ENCODE measurements around the gene XPNPEP3.
"Not testable (repeated sequence)": the region's sequence is repeated elsewhere in the genome, so short reads cannot be mapped to it uniquely, and the experiment has no call there.

XPNPEP3 gene

DNA sequence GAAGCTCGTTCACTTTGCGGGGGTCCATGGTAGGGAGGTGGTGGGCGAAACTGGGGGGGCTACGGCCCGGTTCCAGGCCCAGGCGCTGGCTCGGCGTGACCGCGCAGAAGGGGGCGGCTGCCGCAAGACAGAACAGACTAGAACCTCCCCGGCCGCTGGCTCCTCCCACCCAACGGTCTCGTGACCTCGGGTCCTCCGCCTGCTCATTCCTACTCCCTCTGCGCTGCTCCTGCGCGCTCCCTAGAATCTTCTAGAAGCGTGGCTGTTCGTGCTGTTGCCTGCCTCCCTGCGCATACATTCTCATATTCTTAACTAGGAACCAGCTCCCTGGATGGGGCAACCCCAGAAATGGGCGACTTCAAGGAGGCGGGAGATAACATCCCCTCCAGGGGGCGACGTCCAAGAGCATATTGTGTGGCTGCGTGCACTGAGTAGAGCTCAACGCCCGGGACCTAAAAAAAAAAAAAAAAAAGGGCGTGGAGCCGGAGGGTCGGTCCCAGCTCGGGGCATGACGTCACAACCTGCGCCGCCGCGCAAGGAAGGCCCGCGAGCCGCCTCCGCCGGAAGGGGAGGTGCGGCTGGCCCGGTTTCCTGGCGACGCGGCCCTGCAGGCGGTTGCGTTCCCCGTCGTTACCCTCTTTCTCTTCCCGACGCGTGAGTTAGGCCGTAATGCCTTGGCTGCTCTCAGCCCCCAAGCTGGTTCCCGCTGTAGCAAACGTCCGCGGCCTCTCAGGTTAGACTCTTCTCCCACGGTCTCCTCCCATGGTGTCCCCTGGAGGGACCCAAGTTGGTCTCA, at the start of gene XPNPEP3, which contains the start of gene ST13:
Gene XPNPEP3, plus strand, starts transcription at position 636 of the 796 bp plus-strand sequence. Its CDS starts 34 bp downstream, at position 670.
Gene ST13, minus strand, starts transcription at position 127 of the 796 bp plus-strand sequence. Its CDS starts 99 bp downstream, at position 28.
- DNase-seq (ENCODE audit: low read depth, low spot score) = peak; percentile 99

DNA sequence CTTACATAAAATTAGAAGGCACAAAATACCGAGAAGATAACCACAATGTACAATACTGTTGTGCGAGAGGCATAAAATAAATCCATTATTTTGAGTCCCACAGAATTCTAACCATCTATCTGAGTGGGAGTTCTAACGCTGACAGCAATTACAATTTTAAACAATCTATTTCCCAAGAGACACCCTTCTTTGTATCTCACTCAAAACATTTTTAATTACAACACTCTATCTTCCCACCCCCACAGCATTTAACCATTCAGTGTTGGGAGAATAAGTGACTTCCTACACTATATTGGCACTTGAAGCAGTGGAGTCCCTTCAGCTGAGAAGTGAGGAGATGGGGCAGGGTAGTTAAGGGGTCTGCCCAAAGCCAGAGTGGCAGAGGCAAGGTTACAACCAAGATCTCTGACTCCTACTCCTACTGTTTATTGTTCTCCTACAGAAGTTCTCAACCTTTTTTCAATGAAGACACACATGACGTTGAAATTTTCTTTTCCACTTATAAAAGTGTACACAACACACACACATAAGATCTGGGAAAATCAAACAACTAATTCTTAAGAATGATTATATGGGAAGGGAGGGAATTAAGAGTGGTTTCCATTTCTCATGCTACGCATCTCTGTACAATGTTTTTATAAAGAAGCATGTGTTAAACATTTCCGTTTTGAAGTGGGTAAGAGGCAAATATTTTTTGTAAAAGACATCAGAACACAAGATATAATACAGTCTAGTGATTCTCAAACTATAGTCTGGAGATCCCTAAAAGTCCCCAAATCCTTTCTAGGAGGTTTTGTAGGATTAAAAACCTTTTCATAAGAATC, 48.7 kb upstream of the XPNPEP3 start:
- DNase-seq (ENCODE audit: low read depth, low spot score) = no peak

DNA sequence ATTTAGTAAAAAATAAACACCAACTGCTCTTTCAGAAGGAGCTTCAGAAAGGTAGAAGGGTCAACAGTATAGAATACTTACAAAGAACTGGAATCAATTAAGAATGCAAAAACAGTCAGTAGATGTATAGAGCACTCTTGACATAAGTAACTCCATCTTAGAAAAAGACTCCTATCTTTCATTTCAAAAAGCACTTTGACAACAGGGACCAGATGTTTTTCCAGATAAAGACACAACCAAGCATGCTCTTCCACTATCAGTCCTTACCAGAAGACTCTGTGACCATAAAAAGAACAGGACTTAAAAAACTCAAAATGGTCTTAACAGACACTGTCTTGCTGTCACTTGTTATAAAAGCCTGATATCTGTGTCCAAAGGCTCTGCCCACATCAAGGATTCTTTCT, 43.0 kb upstream of the XPNPEP3 start:
- no peak for DNase-seq (ENCODE audit: low read depth, low spot score)

DNA sequence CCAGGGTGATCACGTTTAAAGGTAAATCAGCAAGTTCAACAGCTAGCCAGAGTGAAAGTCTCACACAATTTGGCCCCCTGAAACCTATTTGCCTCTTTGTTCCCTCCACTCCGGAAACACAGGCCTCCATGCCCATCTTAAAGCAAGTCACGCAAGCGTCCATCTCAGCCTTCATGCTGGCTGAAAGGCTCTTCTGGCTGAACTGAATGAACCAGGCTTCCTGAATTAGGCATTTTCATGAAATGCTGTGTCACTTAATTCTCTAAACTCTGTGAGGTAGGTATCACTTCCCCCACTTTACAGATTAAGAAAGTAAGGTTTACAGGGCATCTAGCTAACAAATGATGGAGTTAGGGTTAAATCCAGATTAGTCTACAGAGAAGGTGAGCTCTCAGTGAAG, 39.2 kb upstream of the XPNPEP3 start:
- no peak for DNase-seq (ENCODE audit: low read depth, low spot score)

DNA sequence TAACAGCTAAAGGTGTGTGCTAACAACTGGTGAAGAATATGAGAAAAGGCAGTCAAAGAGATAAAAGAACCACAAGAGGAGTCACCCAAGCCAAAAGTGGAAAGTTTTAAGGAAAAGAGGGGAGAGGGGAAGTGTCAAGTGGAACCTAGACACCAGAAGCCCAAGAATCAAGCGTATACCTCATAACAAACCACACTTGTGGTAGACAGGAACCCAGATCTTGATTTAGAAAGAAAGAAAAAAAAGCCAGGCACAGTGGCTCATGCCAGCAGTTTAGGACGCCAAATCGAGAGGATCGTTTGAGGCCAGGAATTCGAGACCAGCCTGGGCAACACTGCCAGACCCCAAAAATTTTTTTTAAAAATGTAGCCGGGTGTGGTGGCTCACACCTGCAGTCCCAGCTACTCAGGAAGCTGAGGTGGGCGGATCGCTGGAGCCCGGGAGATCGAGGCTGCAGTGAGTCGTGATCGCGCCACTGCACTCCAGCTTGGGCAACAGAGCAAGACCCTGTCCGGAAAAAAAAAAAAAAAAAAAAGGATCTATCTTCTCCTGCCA, 38.7 kb upstream of the XPNPEP3 start:
- DNase-seq (ENCODE audit: low read depth, low spot score) = no peak

DNA sequence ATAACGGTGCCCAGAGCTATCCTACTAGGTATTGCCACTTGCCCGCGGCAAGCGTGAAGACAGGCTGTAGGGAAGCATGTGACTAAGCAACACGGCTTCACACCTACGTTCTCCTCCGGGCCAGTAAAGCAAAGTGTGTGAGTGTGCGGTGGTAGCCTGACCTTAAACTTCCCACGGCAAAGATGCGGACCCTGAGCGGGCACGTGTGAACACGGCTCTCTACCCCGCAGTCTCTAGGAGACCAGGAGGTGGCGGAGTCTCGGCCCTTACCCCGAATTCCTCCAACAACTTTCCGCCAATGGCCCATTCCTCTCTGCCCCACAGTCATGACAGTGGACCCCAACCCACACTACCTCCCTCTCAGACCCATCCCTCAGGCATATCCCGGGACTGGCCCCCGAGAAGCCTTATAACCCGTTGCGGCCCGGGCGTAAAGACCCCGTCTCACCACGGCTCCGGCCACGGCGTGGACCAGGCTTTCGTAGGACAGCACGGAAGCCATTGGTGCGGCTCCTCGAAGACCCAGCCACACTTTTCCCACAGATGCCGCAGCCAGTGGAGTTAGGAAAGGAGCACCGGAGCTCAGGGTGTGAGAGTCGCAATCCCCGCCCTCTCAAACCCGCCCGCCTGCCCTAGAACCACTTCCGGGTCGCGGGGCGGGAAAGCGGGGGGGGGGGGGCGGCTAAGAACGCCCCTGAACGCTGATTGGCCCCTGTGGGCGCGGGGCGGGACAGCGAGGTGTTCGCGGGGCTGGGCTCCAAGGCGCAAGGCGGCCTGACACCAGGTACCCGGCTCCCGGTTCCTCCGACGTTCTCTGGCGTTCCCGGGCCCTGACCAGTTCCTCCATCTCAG, 38.0 kb upstream of the XPNPEP3 start, which contains the start of gene SLC25A17:
Gene SLC25A17, minus strand, starts transcription at position 600 of the 852 bp plus-strand sequence. Its CDS starts 98 bp downstream, at position 502.
- DNase-seq (ENCODE audit: low read depth, low spot score) = peak; percentile 91

DNA sequence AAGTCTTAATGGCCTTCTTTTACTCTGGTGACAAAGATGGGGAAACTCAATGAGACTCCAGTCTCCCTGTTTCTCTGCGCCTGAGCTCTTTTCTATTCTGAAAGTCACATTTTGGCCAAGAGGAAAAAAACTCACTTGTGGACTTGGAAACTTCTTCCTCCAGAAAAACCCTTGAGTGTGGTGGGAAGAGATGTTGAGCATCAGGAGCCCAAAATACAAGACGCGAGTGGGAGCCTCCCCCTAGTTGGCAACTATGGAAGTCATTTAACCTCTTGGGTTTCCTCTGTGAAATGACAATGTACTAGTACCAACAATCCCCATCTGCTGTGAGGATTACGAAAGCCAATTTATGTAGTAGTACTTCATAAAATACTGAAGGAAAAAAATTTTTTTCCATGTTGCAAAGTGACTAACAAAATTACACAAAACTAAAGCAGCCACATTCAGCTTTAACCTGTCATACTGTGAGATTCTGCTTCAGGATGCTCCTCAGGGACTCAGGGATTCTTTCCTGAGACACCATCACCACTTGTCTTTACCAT, 37.3 kb upstream of the XPNPEP3 start:
- DNase-seq (ENCODE audit: low read depth, low spot score) = no peak

DNA sequence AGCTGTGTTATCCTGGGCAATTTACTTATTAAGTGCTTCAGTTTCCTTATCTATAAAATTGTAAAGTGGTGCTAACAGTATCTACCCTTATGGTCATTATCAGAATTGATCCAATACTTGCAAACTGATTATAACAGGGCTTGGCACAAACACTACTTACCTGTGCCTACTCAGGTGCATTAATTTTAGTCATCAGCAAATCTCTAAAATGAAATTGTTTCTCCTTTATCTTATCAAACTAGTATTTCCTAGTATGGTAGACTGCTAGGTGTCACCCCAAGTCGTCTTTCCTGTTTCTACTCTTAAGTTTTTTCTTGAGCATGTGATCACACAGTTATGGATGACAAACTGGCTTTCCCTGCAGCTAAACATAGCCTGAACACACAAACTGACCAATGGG, 33.5 kb upstream of the XPNPEP3 start:
- DNase-seq (ENCODE audit: low read depth, low spot score) = no peak

DNA sequence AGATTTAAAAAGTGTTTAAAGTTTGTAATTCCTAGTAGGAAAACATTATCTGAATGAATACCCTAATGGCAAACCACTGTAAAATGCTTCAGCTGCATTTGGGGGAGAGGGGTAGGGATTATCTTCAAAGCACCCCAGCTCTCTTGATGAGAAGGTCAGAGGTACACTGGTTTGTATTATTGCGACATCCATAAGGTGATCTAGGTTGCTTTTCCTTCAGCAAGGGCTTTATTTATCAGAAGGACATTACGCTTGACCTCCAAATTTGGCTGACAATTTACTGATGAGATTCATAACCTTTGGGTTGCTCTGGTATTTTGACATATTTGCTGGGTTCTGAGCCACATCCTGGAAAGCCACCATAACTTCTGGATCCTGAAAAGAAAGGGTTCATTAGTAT, 30.7 kb upstream of the XPNPEP3 start:
- DNase-seq (ENCODE audit: low read depth, low spot score) = not testable (repeated sequence)

DNA sequence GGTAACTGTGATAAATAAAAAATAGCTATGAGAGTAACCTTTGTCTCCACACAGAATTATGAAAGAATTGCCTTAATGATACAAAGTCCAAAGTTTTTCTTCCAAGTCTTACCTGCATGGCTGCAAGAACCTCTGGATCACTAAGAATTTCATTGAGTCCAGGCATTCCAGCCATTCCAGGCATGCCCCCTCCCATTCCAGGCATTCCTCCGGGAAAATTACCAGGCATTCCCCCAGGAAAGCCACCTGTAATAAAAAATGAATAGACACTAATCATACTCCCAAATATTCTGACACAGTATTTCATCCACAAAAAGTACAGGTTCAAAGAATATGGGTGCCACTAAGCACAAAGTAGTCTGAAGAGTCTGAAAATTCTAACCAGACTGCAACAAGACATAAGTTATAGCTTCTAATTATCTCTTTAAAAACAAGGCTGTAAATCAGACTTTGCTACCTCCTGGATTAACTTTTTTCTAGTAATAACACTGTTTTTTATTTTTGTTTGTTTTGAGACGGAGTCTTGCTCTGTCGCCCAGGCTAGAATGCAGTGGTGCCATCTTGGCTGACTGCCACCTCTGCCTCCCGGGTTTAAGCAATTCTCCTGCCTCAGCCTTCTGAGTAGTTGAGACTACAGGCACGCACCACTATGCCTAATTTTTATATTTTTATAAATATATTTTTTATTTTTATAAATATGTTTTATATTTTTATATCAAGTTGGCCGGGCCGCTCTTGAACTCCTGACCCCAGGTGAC, 29.8 kb upstream of the XPNPEP3 start:
- no peak for DNase-seq (ENCODE audit: low read depth, low spot score)

DNA sequence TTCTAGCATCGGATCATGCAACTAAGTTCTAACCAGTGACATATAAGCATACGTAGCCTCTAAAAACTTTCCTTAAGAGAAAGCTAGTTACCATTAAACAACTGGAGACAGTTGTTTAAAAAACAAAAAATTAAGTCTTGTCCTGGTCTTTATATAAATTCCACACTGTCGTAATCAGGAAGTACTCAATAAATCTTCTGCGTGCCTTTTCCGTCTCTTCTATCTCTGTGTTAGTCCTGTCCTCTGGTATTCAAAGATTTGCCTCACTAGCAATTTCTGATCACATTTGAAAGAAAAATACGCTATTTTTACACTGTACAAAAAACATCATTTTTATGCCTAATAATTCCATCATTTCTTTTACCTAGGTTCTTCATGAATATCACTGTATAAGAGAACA, 27.8 kb upstream of the XPNPEP3 start:
- DNase-seq (ENCODE audit: low read depth, low spot score) = no peak

DNA sequence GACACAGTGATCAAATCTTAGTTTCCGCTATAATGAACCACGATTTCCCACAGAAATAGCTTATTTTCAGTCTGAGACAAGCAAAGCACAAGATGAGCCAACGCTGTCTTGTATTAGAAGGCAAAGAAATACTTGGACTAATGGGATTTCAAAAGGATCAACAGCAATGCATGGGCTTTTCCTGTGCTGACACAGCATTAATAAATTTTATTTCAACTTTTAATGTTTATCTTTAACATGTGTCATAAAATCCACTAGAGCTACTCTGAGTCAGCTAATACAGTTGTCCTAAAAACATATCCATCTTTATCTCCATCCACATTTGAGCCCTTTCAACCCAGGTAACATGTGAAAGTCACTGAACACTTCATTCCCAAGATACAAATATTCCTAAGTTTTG, 22.3 kb upstream of the XPNPEP3 start:
- no peak for DNase-seq (ENCODE audit: low read depth, low spot score)

DNA sequence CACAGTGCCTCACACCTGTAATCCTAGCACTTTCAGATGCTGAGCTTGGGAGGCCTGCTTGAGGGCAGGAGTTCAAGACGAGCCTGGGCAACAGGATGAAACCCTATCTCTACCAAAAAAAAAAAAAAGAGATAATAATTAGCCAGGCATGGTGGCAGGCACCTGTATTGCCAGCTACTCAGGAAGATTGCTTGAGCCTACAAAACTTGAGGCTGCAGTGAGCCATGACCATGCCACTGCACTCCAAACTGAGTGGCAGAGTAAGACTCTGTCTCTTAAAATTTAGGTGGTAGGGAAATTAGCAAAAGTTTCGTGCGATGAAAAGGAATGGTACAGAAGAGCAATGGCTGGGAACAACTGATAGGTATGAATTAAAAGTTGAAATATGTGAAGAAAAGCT, 18.5 kb upstream of the XPNPEP3 start:
- DNase-seq (ENCODE audit: low read depth, low spot score) = no peak

DNA sequence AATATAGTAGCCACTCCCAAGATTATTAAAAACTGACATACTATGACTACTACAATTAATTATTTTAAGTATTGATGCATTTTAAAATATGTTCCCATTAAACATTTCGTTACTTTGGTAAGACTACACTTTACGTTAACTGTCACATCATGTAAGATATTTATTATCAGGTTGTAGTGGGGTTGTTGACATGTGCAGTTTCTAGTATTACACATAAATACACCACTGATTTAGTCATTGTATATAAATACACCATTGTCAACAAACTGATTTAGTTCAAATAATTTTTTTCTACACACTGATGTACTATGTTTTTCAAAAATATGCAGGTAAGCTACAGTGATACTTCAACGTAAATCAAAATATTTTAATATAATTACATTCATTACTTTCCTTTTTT, 12.0 kb upstream of the XPNPEP3 start:
- DNase-seq (ENCODE audit: low read depth, low spot score) = no peak

DNA sequence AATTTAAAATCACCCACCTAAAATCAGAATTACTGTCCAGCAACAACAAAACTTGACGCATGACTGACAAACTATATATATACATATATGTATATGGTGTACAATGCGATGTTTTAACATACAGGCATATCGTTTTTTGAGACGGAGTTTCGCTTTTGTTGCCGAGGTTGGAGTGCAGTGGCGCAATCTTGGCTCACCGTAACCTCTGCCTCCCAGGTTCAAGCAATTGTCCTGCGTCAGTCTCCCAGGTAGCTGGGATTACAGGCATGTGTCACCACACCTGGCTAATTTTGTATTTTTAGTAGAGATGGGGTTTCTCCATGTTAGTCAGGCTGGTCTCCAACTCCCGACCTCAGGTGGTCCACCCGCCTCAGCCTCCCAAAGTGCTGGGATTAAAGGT, 11.1 kb upstream of the XPNPEP3 start:
- DNase-seq (ENCODE audit: low read depth, low spot score) = not testable (repeated sequence)

DNA sequence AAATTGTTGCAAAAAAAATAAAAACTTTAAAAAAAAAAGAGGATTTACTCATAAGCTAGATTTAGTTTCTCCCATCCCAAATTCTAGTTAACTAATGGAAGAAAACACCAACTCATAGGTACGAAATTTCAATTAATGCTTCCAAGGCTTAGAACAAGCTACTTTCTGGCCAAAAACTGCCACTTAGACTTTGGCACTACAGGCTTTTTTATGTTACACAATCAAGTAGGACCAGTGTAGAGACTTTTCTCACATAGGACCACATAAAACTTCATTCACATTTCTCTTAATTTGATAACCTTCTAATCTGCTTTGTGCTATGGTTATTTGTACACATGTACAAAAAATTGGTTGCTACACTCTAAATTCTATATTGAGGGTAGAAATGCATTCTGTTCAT, 3.6 kb upstream of the XPNPEP3 start:
- DNase-seq (ENCODE audit: low read depth, low spot score) = no peak

DNA sequence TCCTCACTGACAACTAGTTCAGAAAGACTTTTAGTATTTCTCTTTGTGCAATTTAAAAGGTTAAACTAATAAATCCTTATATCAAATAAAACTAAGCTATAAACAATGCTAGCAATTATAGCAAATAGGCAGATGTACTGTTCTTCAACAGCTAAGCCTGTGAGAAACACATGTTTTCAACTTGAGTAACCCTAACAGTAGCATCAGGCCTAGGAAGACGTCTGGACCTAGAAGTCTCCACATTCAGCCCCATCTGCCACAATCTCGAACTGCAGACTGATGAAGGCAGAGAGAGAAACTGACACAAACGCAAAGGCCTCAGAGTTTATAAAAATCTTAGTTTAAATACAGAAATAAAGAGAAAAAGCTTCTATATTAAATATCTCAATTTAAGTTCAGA, 3.0 kb upstream of the XPNPEP3 start:
- no peak for DNase-seq (ENCODE audit: low read depth, low spot score)

DNA sequence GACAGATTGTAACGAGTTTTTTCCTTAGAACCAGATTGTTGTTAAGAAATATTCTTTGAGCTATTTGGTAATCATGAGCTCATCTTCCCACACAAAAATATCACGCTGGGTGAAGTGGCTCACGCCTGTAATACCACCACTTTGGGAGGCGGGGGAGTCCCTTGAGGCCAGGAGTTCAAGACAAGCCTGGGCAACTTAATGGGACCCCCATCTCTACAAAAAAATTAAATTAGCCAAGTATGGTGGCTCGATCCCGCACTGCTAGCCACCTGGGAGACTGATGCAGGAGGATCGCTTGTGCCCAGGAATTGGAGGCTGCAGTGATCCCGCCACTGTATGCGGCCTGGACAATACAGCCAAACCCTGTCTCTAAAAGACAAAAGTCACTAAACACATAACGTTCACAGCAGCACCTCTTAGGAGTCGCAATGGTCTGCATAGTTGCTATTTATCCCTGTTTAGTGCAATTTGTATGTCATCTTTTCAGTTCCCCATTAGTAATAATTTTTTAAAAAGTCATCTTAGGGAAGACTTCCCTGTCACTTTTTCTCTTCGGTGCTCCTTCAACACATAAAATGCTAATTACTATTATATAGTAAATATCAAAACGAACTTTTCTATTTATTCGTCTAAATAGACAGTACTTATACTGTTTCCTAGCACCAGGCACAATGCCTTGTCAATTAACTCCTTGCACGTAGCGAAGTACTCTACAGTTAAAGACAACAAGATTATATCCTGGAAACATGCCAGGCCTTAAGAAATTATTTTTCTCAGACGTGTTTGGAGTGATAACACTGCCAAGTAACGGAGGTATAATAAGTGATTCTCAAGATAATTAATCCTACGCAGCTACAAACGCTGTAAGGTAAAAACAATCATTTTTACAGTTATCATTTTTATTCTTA, 1.6 kb upstream of the XPNPEP3 start:
- DNase-seq (ENCODE audit: low read depth, low spot score) = no peak

DNA sequence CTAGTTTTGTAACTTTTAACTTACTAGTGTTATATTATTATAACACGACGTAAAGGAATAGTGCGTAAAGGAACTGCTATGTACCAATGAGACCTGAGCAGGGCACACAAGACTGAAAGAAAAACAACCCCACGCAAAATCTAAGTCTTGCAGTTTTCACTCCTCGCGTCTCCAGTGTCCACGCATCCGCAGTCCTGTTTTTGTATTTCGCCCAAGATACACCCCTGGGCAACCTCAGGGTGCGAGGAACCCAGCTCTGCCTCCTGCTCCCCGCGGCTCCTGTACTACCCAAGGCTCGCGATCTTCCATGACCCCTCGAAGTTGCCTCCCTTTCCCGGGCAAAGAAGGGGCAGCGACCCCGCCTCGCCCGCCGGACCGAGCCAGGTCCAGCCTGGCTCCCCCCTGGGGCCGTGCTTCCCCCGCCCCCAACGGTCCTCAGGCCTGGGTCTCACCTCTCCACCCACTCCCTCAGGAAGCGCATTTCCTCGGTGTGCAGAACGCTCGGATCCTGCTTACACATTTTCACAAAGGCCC, 902 bp upstream of the XPNPEP3 start:
- peak; percentile 54 for DNase-seq (ENCODE audit: low read depth, low spot score)
